ENCODE measurements around the gene AMZ1.
A peak's percentile ranks its signal among the peaks of the same experiment; 100 is the strongest.

GRCh38 chr7:2709553-2710285, 21.7 kb downstream of the AMZ1 start:
- TF ChIP-seq POLR2A (IDR thresholded peaks at IDR 0.05) = no peak
- TF ChIP-seq, protein P1, sequence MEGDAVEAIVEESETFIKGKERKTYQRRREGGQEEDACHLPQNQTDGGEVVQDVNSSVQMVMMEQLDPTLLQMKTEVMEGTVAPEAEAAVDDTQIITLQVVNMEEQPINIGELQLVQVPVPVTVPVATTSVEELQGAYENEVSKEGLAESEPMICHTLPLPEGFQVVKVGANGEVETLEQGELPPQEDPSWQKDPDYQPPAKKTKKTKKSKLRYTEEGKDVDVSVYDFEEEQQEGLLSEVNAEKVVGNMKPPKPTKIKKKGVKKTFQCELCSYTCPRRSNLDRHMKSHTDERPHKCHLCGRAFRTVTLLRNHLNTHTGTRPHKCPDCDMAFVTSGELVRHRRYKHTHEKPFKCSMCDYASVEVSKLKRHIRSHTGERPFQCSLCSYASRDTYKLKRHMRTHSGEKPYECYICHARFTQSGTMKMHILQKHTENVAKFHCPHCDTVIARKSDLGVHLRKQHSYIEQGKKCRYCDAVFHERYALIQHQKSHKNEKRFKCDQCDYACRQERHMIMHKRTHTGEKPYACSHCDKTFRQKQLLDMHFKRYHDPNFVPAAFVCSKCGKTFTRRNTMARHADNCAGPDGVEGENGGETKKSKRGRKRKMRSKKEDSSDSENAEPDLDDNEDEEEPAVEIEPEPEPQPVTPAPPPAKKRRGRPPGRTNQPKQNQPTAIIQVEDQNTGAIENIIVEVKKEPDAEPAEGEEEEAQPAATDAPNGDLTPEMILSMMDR (IDR thresholded peaks at IDR 0.05) = peak; percentile 23 to 88 (median 74)
- no peak for TF ChIP-seq POLR2AphosphoS5 (IDR thresholded peaks at IDR 0.05)
- TF ChIP-seq EP300 (IDR thresholded peaks at IDR 0.05) = no peak

Data from sigmoid colon (tissue), 4 donors.